Endodermal cell (in vitro differentiated cells): ENCODE results near the gene KIAA0232. TPM values are rescaled to one million over a fixed set of nuclear protein-coding genes. Genes with fewer than 3 reads are reported as not detected.

ENCODE experiments used
- DNase-seq: peaks from one replicate; pipeline ENCODE4 v3.0.0-alpha.2; 2017
- H3K27ac ChIP-seq: 2 replicates; pipeline ENCODE4 v1.5.1; 2013; ENCODE audit warnings: mild to moderate bottlenecking, low read depth, low read length, moderate library complexity
- H3K27me3 ChIP-seq: 2 replicates; pipeline ENCODE4 v1.6.1; 2013; ENCODE audit warnings: mild to moderate bottlenecking, low read length, moderate library complexity; ENCODE audit not compliant: insufficient read depth, control insufficient read depth, poor library complexity, severe bottlenecking
- H3K36me3 ChIP-seq: 2 replicates; pipeline ENCODE4 v1.7.0; 2013; ENCODE audit warnings: mild to moderate bottlenecking, low read length, moderate library complexity; ENCODE audit not compliant: control insufficient read depth, insufficient read depth
- H3K4me1 ChIP-seq: one replicate; pipeline ENCODE4 v1.7.0; 2013; ENCODE audit warnings: low read length; ENCODE audit not compliant: control insufficient read depth, insufficient read depth
- H3K4me3 ChIP-seq: 2 replicates; pipeline ENCODE4 v1.5.1; 2013; ENCODE audit warnings: mild to moderate bottlenecking, low read length, moderate library complexity
- H3K9ac ChIP-seq: 2 replicates; pipeline ENCODE4 v1.6.1; 2013; ENCODE audit warnings: mild to moderate bottlenecking, low read length, moderate library complexity; ENCODE audit not compliant: poor library complexity, severe bottlenecking; ENCODE audit errors: extremely low read depth
- H3K9me3 ChIP-seq: 2 replicates; pipeline ENCODE4 v1.6.1; 2013; ENCODE audit warnings: mild to moderate bottlenecking, low read length, moderate library complexity; ENCODE audit not compliant: control insufficient read depth
- H3K27ac Mint-ChIP-seq: 2 replicates; pipeline ENCODE4 v1.8.0; 2020; ENCODE audit warnings: mixed read lengths
- H3K27me3 Mint-ChIP-seq: 2 replicates; pipeline ENCODE4 v1.8.0; 2021; ENCODE audit warnings: mild to moderate bottlenecking, mixed read lengths; ENCODE audit not compliant: insufficient read depth
- H3K36me3 Mint-ChIP-seq: 2 replicates; pipeline ENCODE4 v1.8.0; 2020; ENCODE audit warnings: low read depth, mixed read lengths
- H3K4me1 Mint-ChIP-seq: 2 replicates; pipeline ENCODE4 v1.8.0; 2020; ENCODE audit warnings: mixed read lengths
- H3K4me3 Mint-ChIP-seq: 2 replicates; pipeline ENCODE4 v1.8.0; 2020; ENCODE audit warnings: mild to moderate bottlenecking, moderate library complexity, mixed read lengths
- H3K9me3 Mint-ChIP-seq: 2 replicates; pipeline ENCODE4 v1.8.0; 2020; ENCODE audit warnings: mild to moderate bottlenecking, mixed read lengths
- CTCF ChIP-seq: fragments of 200-600 bp; sonication (generic); conservative IDR thresholded peaks from 2 replicates; pipeline ENCODE4 v1.5.0; 2021; ENCODE audit warnings: antibody characterized with exemption, mild to moderate bottlenecking
- WGBS, 2 experiments: methylation state at CpG; one replicate each; pipeline versions ENCODE4 v1.1.5 to v1.1.7; 2013; ENCODE audit warnings: missing lambda C conversion rate in 2 of 2, mixed read lengths in 1 of 2; ENCODE audit not compliant: insufficient coverage in 1 of 2, insufficient read length in 1 of 2; 5-methylcytosine and 5-hydroxymethylcytosine counted together
- total RNA-seq, 2 donors: library from RNA; stranded (reverse); fragmentation: NEBNext Ultra II Directional in 1 of 2; extraction: Animal tissue kit (Norgen Biotek cat#: 25700) in 1 of 2; gene quantifications; 2 replicates in 1 of 2; 3 replicates in 1 of 2; pipeline ENCODE4 v1.2.1, GENCODE V29; 2021

Gene KIAA0232
- total RNA-seq, 2 donors from 2014 or later, result 32.9 to 43.5 TPM

GRCh38 chr4:6748286-6748685, 34.2 kb upstream of the KIAA0232 start:
- no peak for DNase-seq
- WGBS, 2 experiments, result 93 to 96% methylated on average over 5 to 9 of the region's 9 CpGs
- no peak overlapping the region for H3K27ac Mint-ChIP-seq
- Histone ChIP-seq H3K9ac (no peak overlapping the region), H3K4me3 (no peak overlapping the region), H3K9me3 (no peaks in the 10 kb centered on the region), H3K27ac (no peak overlapping the region), H3K4me1 (no peaks in the 10 kb centered on the region), H3K27me3 (no peaks in the 10 kb centered on the region), H3K36me3 (no peaks in the 10 kb centered on the region)
- no peak for TF ChIP-seq CTCF
- peaks cover 2% of the 10 kb centered on the region for H3K9me3 Mint-ChIP-seq
- H3K4me1 Mint-ChIP-seq, result peaks cover 14% of the 10 kb centered on the region
- no peaks in the 10 kb centered on the region for H3K36me3 Mint-ChIP-seq
- no peak overlapping the region for H3K4me3 Mint-ChIP-seq
- H3K27me3 Mint-ChIP-seq, result peaks cover 4% of the 10 kb centered on the region

DNA sequence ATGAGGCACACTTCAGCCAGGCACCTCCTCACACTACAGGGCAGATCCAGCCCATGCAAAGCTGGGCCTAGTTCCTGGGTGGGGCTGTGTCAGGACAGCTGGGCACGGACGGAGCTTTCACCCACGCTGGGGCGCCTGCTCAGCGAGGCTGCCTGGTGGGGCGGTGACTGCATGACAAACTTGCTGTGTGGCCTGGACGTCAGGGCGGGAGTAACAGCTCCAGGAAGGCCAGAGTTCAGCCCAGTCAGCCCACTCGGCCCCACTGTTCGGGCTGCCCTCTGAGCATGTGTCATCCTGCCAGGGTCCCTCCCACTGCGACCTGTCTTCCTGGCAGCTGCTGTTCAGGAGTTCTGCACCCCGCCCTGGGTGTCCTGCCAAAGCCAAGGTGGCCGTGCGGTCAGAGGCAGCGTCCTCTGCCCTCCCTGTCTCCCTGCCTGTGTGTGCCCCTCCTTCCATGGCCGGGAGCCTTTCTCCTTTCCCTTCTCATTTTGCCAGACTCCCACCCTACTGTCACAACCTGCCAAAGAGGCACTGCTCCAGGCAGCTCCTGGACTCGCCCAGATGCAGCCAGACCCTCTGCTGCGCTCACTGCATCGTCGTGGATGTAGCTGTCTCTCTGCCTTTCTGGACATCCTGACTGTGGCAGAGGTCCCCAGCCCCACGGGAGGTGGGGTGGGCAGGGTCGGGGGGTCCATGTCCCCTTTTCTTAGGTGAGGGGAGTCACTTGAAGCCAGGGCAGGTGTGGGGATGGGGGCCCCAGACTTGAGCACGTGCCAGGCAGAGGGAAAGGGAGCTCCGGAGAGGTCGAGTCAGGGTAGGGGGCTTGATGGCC, 33.0 kb upstream of the KIAA0232 start:
- Histone ChIP-seq H3K36me3 (no peaks in the 10 kb centered on the region), H3K9ac (no peak overlapping the region), H3K4me1 (no peaks in the 10 kb centered on the region), H3K4me3 (no peak overlapping the region), H3K27ac (no peak overlapping the region), H3K9me3 (no peaks in the 10 kb centered on the region), H3K27me3 (no peaks in the 10 kb centered on the region)
- Mint-ChIP-seq H3K27ac (no peak overlapping the region), H3K36me3 (no peaks in the 10 kb centered on the region), H3K27me3 (peaks cover 4% of the 10 kb centered on the region), H3K4me3 (no peak overlapping the region), H3K4me1 (peaks cover 15% of the 10 kb centered on the region), H3K9me3 (peaks cover 2% of the 10 kb centered on the region)
- no peak for TF ChIP-seq CTCF
- WGBS, 2 experiments, result 84 to 90% methylated on average over 7 to 25 of the region's 25 CpGs
- DNase-seq, result peak; percentile 47

- Mint-ChIP-seq H3K9me3 (peaks cover 3% of the 10 kb centered on the region), H3K4me1 (peaks cover 15% of the 10 kb centered on the region), H3K27me3 (peaks cover 4% of the 10 kb centered on the region), H3K4me3 (no peak overlapping the region), H3K27ac (no peak overlapping the region), H3K36me3 (no peaks in the 10 kb centered on the region)
- Histone ChIP-seq H3K27me3 (no peaks in the 10 kb centered on the region), H3K9me3 (no peaks in the 10 kb centered on the region), H3K4me3 (no peak overlapping the region), H3K27ac (no peak overlapping the region), H3K36me3 (no peaks in the 10 kb centered on the region), H3K4me1 (no peaks in the 10 kb centered on the region), H3K9ac (no peak overlapping the region)
- no peak for DNase-seq
- TF ChIP-seq CTCF, result no peak
- 92 to 95% methylated on average over 14 to 23 of the region's 23 CpGs for WGBS, 2 experiments
These were observed 32.0 kb upstream of the KIAA0232 start for GRCh38 chr4:6750286-6751221.
